A549 (cell line): ENCODE measurements around the gene MAMLD1. TPM values are rescaled to one million over a fixed set of nuclear protein-coding genes. Genes with fewer than 3 reads are reported as not detected.
A peak's percentile ranks its signal among the peaks of the same experiment; 100 is the strongest.

Experiments used
- ATAC-seq, 2 experiments: fragments of 200-7000 bp in 1 of 2; fragments of >200 bp in 1 of 2; cut with Nextera tagmentation in 1 of 2; cut with Tn5 transposase in 1 of 2; 3 replicates each; pipeline versions ENCODE4 v1.8.0 to v1.9.1; 2018 to 2020; ENCODE audit warnings: mild to moderate bottlenecking in 1 of 2, moderate library complexity in 1 of 2
- CTCF ChIA-PET: fragments of 300-600 bp; sonication (Branson Sonifier 250); formaldehyde crosslinking; extraction: SDS; loops from one replicate; lab custom pipeline; 2021; ENCODE audit warnings: antibody characterized with exemption, inconsistent platforms; lab: Yijun Ruan, JAX
- POLR2A ChIA-PET: fragments of 350-600 bp; formaldehyde crosslinking; extraction: SDS; loops from one replicate; lab custom pipeline; 2021; ENCODE audit warnings: antibody characterized with exemption, inconsistent platforms; lab: Yijun Ruan, JAX
- DNase-seq, 2 experiments: peaks; one replicate each; pipeline versions ENCODE4 v3.0.0 to v3.0.0-alpha.2; 2011 to 2016; ENCODE audit warnings: low read depth in 1 of 2, low spot score in 1 of 2
- FAIRE-seq: peaks from 2 replicates; lab custom pipeline; 2011; peaks lifted over from hg19 to GRCh38; lab: Jason Lieb, UNC
- H3K27ac ChIP-seq, 2 experiments: fragments of >200 bp; sonication (Bioruptor Twin); formaldehyde crosslinking; 3 replicates each; pipeline ENCODE4 v1.5.1; 2016 to 2017
- H3K4me1 ChIP-seq: fragments of >200 bp; sonication (Bioruptor Twin); formaldehyde crosslinking; 3 replicates; pipeline ENCODE4 v1.6.1; 2016
- H3K4me2 ChIP-seq: fragments of >200 bp; sonication (Bioruptor Twin); formaldehyde crosslinking; 3 replicates; pipeline ENCODE4 v1.6.1; 2016
- H3K4me3 ChIP-seq: fragments of >200 bp; sonication (Bioruptor Twin); formaldehyde crosslinking; 3 replicates; pipeline ENCODE4 v1.5.1; 2016
- H3K9me3 ChIP-seq: fragments of >200 bp; sonication (Bioruptor Twin); formaldehyde crosslinking; 3 replicates; pipeline ENCODE4 v1.6.1; 2016
- CBX2 ChIP-seq: fragments of 200-600 bp; sonication (generic); IDR thresholded peaks from 2 replicates; pipeline ENCODE4 v1.6.1; 2016; ENCODE audit warnings: low read depth, mild to moderate bottlenecking, borderline replicate concordance
- CEBPB ChIP-seq, 2 experiments: fragments of >200 bp in 1 of 2; sonication (Bioruptor Twin) in 1 of 2; formaldehyde crosslinking in 1 of 2; IDR thresholded peaks; 2 replicates each; pipeline ENCODE4 v1.6.1; 2012 to 2016
- CHD2 ChIP-seq: fragments of 150-350 bp; IDR thresholded peaks from 2 replicates; pipeline ENCODE4 v1.6.1; 2014; ENCODE audit warnings: low read length; ENCODE audit not compliant: partially characterized antibody
- EHMT2 ChIP-seq: fragments of 200-600 bp; sonication (generic); IDR thresholded peaks from 2 replicates; pipeline ENCODE4 v1.6.1; 2016; ENCODE audit warnings: antibody characterized with exemption, low read depth, mild to moderate bottlenecking, moderate library complexity
- FOSB ChIP-seq: fragments of 250-450 bp; sonication (Bioruptor Pico); IDR thresholded peaks from 2 replicates; pipeline ENCODE4 v1.5.0; 2020; ENCODE audit warnings: mild to moderate bottlenecking, moderate library complexity
- FOSL2 ChIP-seq, 2 experiments: fragments of 450-650 bp in 1 of 2; fragments of >200 bp in 1 of 2; sonication (Bioruptor Twin) in 1 of 2; formaldehyde crosslinking; IDR thresholded peaks; 2 replicates each; pipeline versions ENCODE4 v1.5.0 to v1.6.1; 2016 to 2020; ENCODE audit warnings: mild to moderate bottlenecking in 1 of 2, moderate library complexity in 1 of 2
- FOXS1 ChIP-seq: fragments of 250-450 bp; sonication (Bioruptor Pico); IDR thresholded peaks from 2 replicates; pipeline ENCODE4 v1.5.0; 2020; ENCODE audit warnings: mild to moderate bottlenecking, moderate library complexity
- HOXA7 ChIP-seq: fragments of 250-450 bp; sonication (Bioruptor Pico); IDR thresholded peaks from 2 replicates; pipeline ENCODE4 v1.5.0; 2020; ENCODE audit warnings: mild to moderate bottlenecking, moderate library complexity
- MAFK ChIP-seq: fragments of 450-650 bp; IDR thresholded peaks from 2 replicates; pipeline ENCODE4 v1.6.1; 2014; ENCODE audit not compliant: partially characterized antibody
- MAX ChIP-seq: IDR thresholded peaks from 2 replicates; pipeline ENCODE4 v1.6.1; 2012
- NFE2L2 ChIP-seq: fragments of 150-350 bp; conservative IDR thresholded peaks from 2 replicates; pipeline ENCODE4 v1.6.1; 2014; ENCODE audit warnings: low read length
- NR3C1 ChIP-seq: fragments of >200 bp; sonication (Bioruptor Twin); formaldehyde crosslinking; IDR thresholded peaks from 3 replicates; pipeline ENCODE4 v1.6.1; 2017
- RAD21 ChIP-seq, 2 experiments: fragments of >200 bp in 1 of 2; sonication (Bioruptor Twin) in 1 of 2; formaldehyde crosslinking in 1 of 2; IDR thresholded peaks in 1 of 2; conservative IDR thresholded peaks in 1 of 2; 2 replicates in 1 of 2; 3 replicates in 1 of 2; pipeline ENCODE4 v1.6.1; 2012 to 2018; ENCODE audit warnings: inconsistent platforms in 1 of 2
- RNF2 ChIP-seq: fragments of 200-600 bp; sonication (generic); IDR thresholded peaks from 2 replicates; pipeline ENCODE4 v1.6.1; 2016; ENCODE audit warnings: low read depth, mild to moderate bottlenecking, antibody characterized with exemption, moderate library complexity, borderline replicate concordance
- USF2 ChIP-seq: fragments of 450-650 bp; IDR thresholded peaks from 2 replicates; pipeline ENCODE4 v1.6.1; 2014; ENCODE audit warnings: antibody characterized with exemption
- ZC3H11A ChIP-seq: fragments of 450-650 bp; IDR thresholded peaks from 2 replicates; pipeline ENCODE4 v1.6.1; 2014; ENCODE audit warnings: antibody characterized with exemption, mild to moderate bottlenecking
- ZSCAN20 ChIP-seq: fragments of 250-450 bp; sonication (Bioruptor Pico); IDR thresholded peaks from 2 replicates; pipeline ENCODE4 v1.8.0; 2022; ENCODE audit warnings: mild to moderate bottlenecking, moderate library complexity
- WGBS: methylation state at CpG from one replicate; pipeline ENCODE4 v1.1.6; 2017; ENCODE audit errors: missing lambda C conversion rate; 5-methylcytosine and 5-hydroxymethylcytosine counted together
- polyA plus RNA-seq, 4 experiments: library from polyadenylated mRNA; depleted of rRNA in 3 of 4; stranded (reverse); fragments of >200 nt; fragmentation: RNase III in 1 of 4; extraction: RNeasy Plus Mini Kit Qiagen cat#74134 plus additional on column Dnase treatment in 1 of 4; gene quantifications; 2 replicates in 3 of 4; 3 replicates in 1 of 4; pipeline ENCODE4 v1.2.3, GENCODE V29; 2011 to 2017
- TF ChIP-seq, protein P1 (sequence below): fragments of >200 bp; sonication (Bioruptor Twin); formaldehyde crosslinking; IDR thresholded peaks from 3 replicates; pipeline ENCODE4 v1.5.1; 2016

MAMLD1 gene
- polyA plus RNA-seq, 2 of the 4 experiments (the other 2 are of a cell fraction), result 1.2 to 2.3 TPM

GRCh38 chrX:150365051-150365989 is 2.2 kb downstream of the MAMLD1 start (continued):
- TF ChIP-seq EHMT2 (no peak), MAX (peak; percentile 62), RAD21 (conservative IDR thresholded peaks at IDR 0.05 in 1 of 2, IDR thresholded peaks at IDR 0.05 in 1 of 2) (peak; percentile 38 to 72; a peak in 4 of 5 replicates)

- Histone ChIP-seq H3K27ac (peak overlapping the region; percentile 69 to 90), H3K4me1 (peaks cover 21% of the 10 kb centered on the region), H3K9me3 (no peaks in the 10 kb centered on the region), H3K4me2 (peak overlapping the region; percentile 97), H3K4me3 (peak overlapping the region; percentile 66)
- CTCF ChIA-PET, result interaction anchor here (0.6 to 4.1 kb wide), 29 partner anchors 8 to 417 kb away, joined by 3 to 48 read pairs (median 4); no protein-coding TSS in a partner anchor
- FAIRE-seq (peak; percentile 96), ATAC-seq (peak in 1 of 2 experiments; percentile 2; a peak in 1 of 6 replicates), DNase-seq (peak in 1 of 2 experiments; percentile 36)
- WGBS, result 30% methylated on average over 24 of the region's 24 CpGs
- POLR2A ChIA-PET, result interaction anchor here (0.7 to 0.9 kb wide), 2 partner anchors 117 to 427 kb away, joined by 3 to 4 read pairs; no protein-coding TSS in a partner anchor
- TF ChIP-seq RAD21 (conservative IDR thresholded peaks at IDR 0.05 in 1 of 2, IDR thresholded peaks at IDR 0.05 in 1 of 2) (0 out of 5 replicates have a peak, but pooled peaks of 1 of the 2 experiments have one; percentile 7), NR3C1 (no peak)
- TF ChIP-seq, protein P1, sequence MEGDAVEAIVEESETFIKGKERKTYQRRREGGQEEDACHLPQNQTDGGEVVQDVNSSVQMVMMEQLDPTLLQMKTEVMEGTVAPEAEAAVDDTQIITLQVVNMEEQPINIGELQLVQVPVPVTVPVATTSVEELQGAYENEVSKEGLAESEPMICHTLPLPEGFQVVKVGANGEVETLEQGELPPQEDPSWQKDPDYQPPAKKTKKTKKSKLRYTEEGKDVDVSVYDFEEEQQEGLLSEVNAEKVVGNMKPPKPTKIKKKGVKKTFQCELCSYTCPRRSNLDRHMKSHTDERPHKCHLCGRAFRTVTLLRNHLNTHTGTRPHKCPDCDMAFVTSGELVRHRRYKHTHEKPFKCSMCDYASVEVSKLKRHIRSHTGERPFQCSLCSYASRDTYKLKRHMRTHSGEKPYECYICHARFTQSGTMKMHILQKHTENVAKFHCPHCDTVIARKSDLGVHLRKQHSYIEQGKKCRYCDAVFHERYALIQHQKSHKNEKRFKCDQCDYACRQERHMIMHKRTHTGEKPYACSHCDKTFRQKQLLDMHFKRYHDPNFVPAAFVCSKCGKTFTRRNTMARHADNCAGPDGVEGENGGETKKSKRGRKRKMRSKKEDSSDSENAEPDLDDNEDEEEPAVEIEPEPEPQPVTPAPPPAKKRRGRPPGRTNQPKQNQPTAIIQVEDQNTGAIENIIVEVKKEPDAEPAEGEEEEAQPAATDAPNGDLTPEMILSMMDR, result peak; percentile 15; the same call in 1 of the 3 replicates
Measured at GRCh38 chrX:150365990-150366911, 3.1 kb downstream of the MAMLD1 start.

DNA sequence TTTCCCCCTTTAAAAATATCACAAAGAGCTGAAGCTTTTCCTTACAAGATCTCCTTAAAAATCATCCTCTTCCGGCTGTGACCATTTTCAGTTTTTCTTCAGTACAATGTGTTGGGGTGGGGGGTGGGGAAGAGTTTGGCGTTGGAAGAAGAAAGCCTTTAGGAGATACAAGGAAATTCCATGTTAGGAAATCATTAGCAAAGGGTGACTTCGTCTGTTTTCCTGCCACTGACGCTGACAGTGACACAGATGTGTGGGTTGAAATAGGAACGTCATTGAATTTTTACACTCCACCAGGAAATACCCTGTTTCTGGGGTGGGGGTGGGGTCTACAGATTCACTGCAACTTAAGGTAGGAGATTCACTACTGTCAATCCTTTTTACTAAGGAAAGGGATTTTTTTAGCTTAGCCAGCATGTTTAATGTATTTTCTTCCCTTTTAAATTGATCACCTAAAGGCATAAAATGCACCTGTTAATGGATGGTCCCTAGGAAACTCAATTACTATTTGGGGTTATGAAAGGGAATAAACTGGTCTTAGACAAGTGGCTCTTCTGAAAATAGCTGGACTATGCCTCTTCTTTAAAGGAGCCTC is 3.9 kb downstream of the MAMLD1 start:
- TF ChIP-seq NR3C1 (no peak), MAFK (peak; percentile 73), NFE2L2 (no peak)
- TF ChIP-seq, protein P1, result no peak; the same call in 2 of the 3 replicates
- 8% methylated on average over 5 of the region's 5 CpGs for WGBS
- FAIRE-seq (no peak), ATAC-seq (no peak), DNase-seq (peak; percentile 22 to 77)
- H3K9me3 ChIP-seq, result no peaks in the 10 kb centered on the region
- CTCF ChIA-PET, result interaction anchor here (0.6 to 4.1 kb wide), 10 partner anchors 10 to 397 kb away, joined by 3 to 48 read pairs (median 4); no protein-coding TSS in a partner anchor
- peak overlapping the region; percentile 69 to 90 for H3K27ac ChIP-seq
- POLR2A ChIA-PET, result no interaction called here
- H3K4me1 ChIP-seq, result peaks cover 13% of the 10 kb centered on the region
- H3K4me3 ChIP-seq, result peak overlapping the region; percentile 66; the same call in 2 of the 3 replicates
- peak overlapping the region; percentile 97 for H3K4me2 ChIP-seq

DNA sequence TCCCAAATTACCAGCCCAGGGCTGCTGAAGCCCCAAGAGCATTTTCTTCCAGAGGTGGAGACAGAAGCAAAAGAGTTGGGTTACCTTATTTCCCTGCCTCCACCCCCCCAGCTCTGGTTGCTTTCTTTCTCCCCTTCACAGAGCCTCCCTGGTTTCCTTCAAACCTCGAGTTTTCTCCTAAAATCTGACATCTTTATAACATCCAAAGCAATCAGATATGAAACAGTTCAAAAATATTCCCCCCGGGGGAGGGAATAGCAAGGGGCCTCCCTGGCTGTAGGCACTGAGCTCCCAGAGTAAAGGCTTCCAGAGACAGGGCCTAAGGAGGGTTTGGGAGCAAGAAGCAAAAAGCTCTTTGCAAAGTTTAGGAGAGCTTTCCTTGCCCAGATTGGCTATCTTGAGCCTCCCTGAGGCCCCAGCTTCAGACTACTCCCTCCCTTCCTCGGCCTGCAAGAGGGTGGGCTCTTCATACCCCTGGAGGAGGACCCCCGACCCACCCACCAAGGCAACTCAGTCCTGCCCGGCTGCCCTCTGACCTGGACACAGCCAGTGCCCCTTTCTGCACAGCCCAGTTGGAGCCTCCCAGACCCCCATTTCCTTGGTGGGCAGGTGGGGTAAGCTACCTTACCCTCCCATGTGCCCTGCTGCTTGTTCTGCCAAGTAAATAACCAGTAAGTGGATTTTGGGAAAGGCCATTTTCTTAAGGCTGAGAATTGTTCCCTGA is 7.6 kb downstream of the MAMLD1 start:
- FAIRE-seq (no peak), ATAC-seq (no peak), DNase-seq (no peak)
- H3K27ac ChIP-seq, result no peak overlapping the region
- H3K4me1 ChIP-seq, result peaks cover 12% of the 10 kb centered on the region
- ChIA-PET CTCF (no interaction called here), POLR2A (no interaction called here)
- H3K4me3 ChIP-seq, result no peak overlapping the region
- WGBS, result 50% methylated on average over 3 of the region's 5 CpGs
- no peaks in the 10 kb centered on the region for H3K9me3 ChIP-seq
- H3K4me2 ChIP-seq, result no peak overlapping the region
- TF ChIP-seq HOXA7 (CRISPR knock-in tag) (no peak), RNF2 (no peak), CHD2 (no peak), ZSCAN20 (no peak), FOXS1 (CRISPR knock-in tag) (no peak), NR3C1 (no peak), CEBPB (IDR thresholded peaks at IDR 0.05) (no peak), ZC3H11A (no peak), EHMT2 (no peak), FOSB (CRISPR knock-in tag) (no peak), CBX2 (no peak), USF2 (no peak), FOSL2 (IDR thresholded peaks at IDR 0.05) (no peak), FOSL2 (CRISPR knock-in tag; IDR thresholded peaks at IDR 0.05) (no peak)
